H1 (cell line): ENCODE data around the gene CPHXL2. TPM values are rescaled to one million over a fixed set of nuclear protein-coding genes. Genes with fewer than 3 reads are reported as not detected.

Experiments used
- CTCF ChIA-PET: fragments of 300-600 bp; sonication (Branson Sonifier 250); formaldehyde crosslinking; loops from one replicate; lab custom pipeline; 2021; ENCODE audit not compliant: partially characterized antibody; lab: Charles Lee
- POLR2A ChIA-PET: fragments of 300-600 bp; sonication (Branson Sonifier 250); formaldehyde crosslinking; loops from one replicate; lab custom pipeline; 2021; ENCODE audit warnings: inconsistent platforms; ENCODE audit not compliant: partially characterized antibody; lab: Charles Lee
- DNase-seq, 2 experiments: peaks; one replicate each; pipeline versions ENCODE4 v3.0.0 to v3.0.0-alpha.2; 2010 to 2022; ENCODE audit warnings: low spot score in 2 of 2, low read depth in 1 of 2, mixed read lengths in 1 of 2
- FAIRE-seq: peaks from 2 replicates; lab custom pipeline; 2011; peaks lifted over from hg19 to GRCh38; lab: Jason Lieb, UNC
- H2AFZ ChIP-seq: 2 replicates; pipeline ENCODE4 v1.8.1; 2012; ENCODE audit warnings: low read length, inconsistent platforms
- H2AK5ac ChIP-seq: 2 replicates; pipeline ENCODE4 v1.6.1; 2013; ENCODE audit warnings: low read depth, low read length
- H2BK120ac ChIP-seq: replicated peaks from 2 replicates; pipeline ENCODE3; 2013; ENCODE audit warnings: low read depth, low read length, inconsistent platforms
- H2BK12ac ChIP-seq: 2 replicates; pipeline ENCODE4 v1.6.1; 2013; ENCODE audit warnings: low read depth, low read length
- H2BK15ac ChIP-seq: 2 replicates; pipeline ENCODE4 v1.6.1; 2013; ENCODE audit warnings: low read length
- H2BK20ac ChIP-seq: 2 replicates; pipeline ENCODE4 v1.6.1; 2013; ENCODE audit warnings: low read length
- H2BK5ac ChIP-seq: 2 replicates; pipeline ENCODE4 v1.6.1; 2013; ENCODE audit warnings: low read depth, low read length
- H3K14ac ChIP-seq: 2 replicates; pipeline ENCODE4 v1.6.1; 2013; ENCODE audit warnings: inconsistent platforms; ENCODE audit not compliant: insufficient read length
- H3K18ac ChIP-seq: 2 replicates; pipeline ENCODE4 v1.6.1; 2013; ENCODE audit warnings: low read length; ENCODE audit errors: extremely low read depth
- H3K23ac ChIP-seq: 2 replicates; pipeline ENCODE4 v1.6.1; 2013; ENCODE audit warnings: inconsistent platforms; ENCODE audit not compliant: insufficient read length
- H3K23me2 ChIP-seq: 2 replicates; pipeline ENCODE4 v1.6.1; 2013; ENCODE audit warnings: low read depth, low read length
- H3K27ac ChIP-seq: 2 replicates; pipeline ENCODE4 v1.6.1; 2011; ENCODE audit warnings: low read depth, low read length, inconsistent platforms
- H3K27me3 ChIP-seq, 4 experiments: replicated peaks in 1 of 4; 1 replicate in 1 of 4; 2 replicates in 3 of 4; pipeline versions ENCODE4 v1.6.1 to v1.8.1; 2011 to 2013; ENCODE audit warnings: low read length in 3 of 4, mild to moderate bottlenecking in 3 of 4, inconsistent platforms in 2 of 4, mixed read lengths in 2 of 4, moderate library complexity in 1 of 4; ENCODE audit not compliant: control insufficient read depth in 3 of 4, insufficient read depth in 3 of 4; ENCODE audit errors: extremely low read depth in 1 of 4
- H3K36me3 ChIP-seq, 4 experiments: 2 replicates each; pipeline versions ENCODE4 v1.6.1 to v1.8.1; 2011 to 2013; ENCODE audit warnings: mild to moderate bottlenecking in 4 of 4, low read length in 3 of 4, moderate library complexity in 2 of 4, control low read depth in 1 of 4, inconsistent platforms in 1 of 4; ENCODE audit not compliant: insufficient read depth in 4 of 4, control insufficient read depth in 2 of 4
- H3K4ac ChIP-seq: replicated peaks from 2 replicates; pipeline ENCODE3; 2013; ENCODE audit warnings: low read length, low read depth, mixed read lengths, inconsistent platforms; ENCODE audit not compliant: insufficient read length
- H3K4me1 ChIP-seq, 4 experiments: replicated peaks in 1 of 4; 1 replicate in 1 of 4; 2 replicates in 3 of 4; pipeline versions ENCODE4 v1.6.1 to v1.8.1; 2011 to 2013; ENCODE audit warnings: low read length in 3 of 4, inconsistent platforms in 2 of 4, mixed read lengths in 1 of 4; ENCODE audit not compliant: insufficient read depth in 4 of 4, control insufficient read depth in 3 of 4
- H3K4me2 ChIP-seq, 2 experiments: 2 replicates each; pipeline versions ENCODE4 v1.6.1 to v1.8.1; 2011 to 2013; ENCODE audit warnings: low read depth in 2 of 2, low read length in 2 of 2, control low read depth in 1 of 2, inconsistent platforms in 1 of 2, mild to moderate bottlenecking in 1 of 2; ENCODE audit not compliant: insufficient read depth in 1 of 2
- H3K4me3 ChIP-seq, 4 experiments: fragments of 200-600, 300-600 bp in 1 of 4; sonication (generic), shearing (Covaris generic), sonication (Bioruptor Twin) in 1 of 4; 2 replicates each; pipeline versions ENCODE4 v1.5.1 to v1.8.1; 2011 to 2016; ENCODE audit warnings: low read length in 4 of 4, low read depth in 3 of 4, control low read depth in 2 of 4, inconsistent platforms in 2 of 4, mild to moderate bottlenecking in 2 of 4, mixed read lengths in 1 of 4, moderate library complexity in 1 of 4; ENCODE audit not compliant: insufficient read depth in 2 of 4; ENCODE audit errors: extremely low read depth in 1 of 4
- H3K56ac ChIP-seq: replicated peaks from 2 replicates; pipeline ENCODE3; 2013; ENCODE audit warnings: low read depth, mild to moderate bottlenecking, mixed read lengths, low read length, inconsistent platforms; ENCODE audit not compliant: insufficient read length
- H3K79me1 ChIP-seq: 2 replicates; pipeline ENCODE4 v1.6.1; 2013; ENCODE audit warnings: low read depth, low read length, control low read depth
- H3K79me2 ChIP-seq, 2 experiments: 2 replicates each; pipeline versions ENCODE4 v1.6.1 to v1.8.1; 2012 to 2013; ENCODE audit warnings: low read length in 2 of 2, mild to moderate bottlenecking in 2 of 2, inconsistent platforms in 1 of 2; ENCODE audit not compliant: insufficient read depth in 2 of 2, control insufficient read depth in 1 of 2
- H3K9ac ChIP-seq, 4 experiments: replicated peaks in 1 of 4; 1 replicate in 1 of 4; 2 replicates in 3 of 4; pipeline versions ENCODE4 v1.6.1 to v1.8.1; 2011 to 2013; ENCODE audit warnings: low read depth in 3 of 4, low read length in 3 of 4, control low read depth in 2 of 4, mild to moderate bottlenecking in 2 of 4, moderate library complexity in 2 of 4, inconsistent platforms in 1 of 4; ENCODE audit errors: extremely low read depth in 1 of 4
- H3K9me3 ChIP-seq, 2 experiments: 2 replicates each; pipeline versions ENCODE4 v1.6.1 to v1.8.1; 2012 to 2013; ENCODE audit warnings: mild to moderate bottlenecking in 2 of 2, moderate library complexity in 2 of 2, control low read depth in 1 of 2, inconsistent platforms in 1 of 2, low read depth in 1 of 2, low read length in 1 of 2, mixed read lengths in 1 of 2; ENCODE audit not compliant: insufficient read depth in 2 of 2
- H4K20me1 ChIP-seq, 2 experiments: replicated peaks in 1 of 2; 2 replicates each; pipeline versions ENCODE3 to v1.8.1; 2011 to 2013; ENCODE audit warnings: inconsistent platforms in 2 of 2, low read length in 2 of 2, mild to moderate bottlenecking in 1 of 2; ENCODE audit not compliant: insufficient read depth in 2 of 2, control insufficient read depth in 1 of 2
- H4K5ac ChIP-seq: 2 replicates; pipeline ENCODE4 v1.6.1; 2013; ENCODE audit warnings: low read length, low read depth, mixed read lengths, inconsistent platforms; ENCODE audit not compliant: insufficient read length
- H4K8ac ChIP-seq: 2 replicates; pipeline ENCODE4 v1.8.0; 2013; ENCODE audit warnings: mild to moderate bottlenecking, moderate library complexity, low read length, inconsistent platforms; ENCODE audit not compliant: insufficient read depth; ENCODE audit errors: extremely low read depth
- H4K91ac ChIP-seq: replicated peaks from 2 replicates; pipeline ENCODE3; 2013; ENCODE audit warnings: low read length, mixed read lengths, inconsistent platforms; ENCODE audit not compliant: insufficient read length
- CBX5 ChIP-seq: fragments of 300-800, 300-1000 bp; sonication (generic); IDR thresholded peaks from 2 replicates; pipeline ENCODE4 v1.7.1; 2016; ENCODE audit warnings: antibody characterized with exemption, low read length, low read depth
- FOSL1 ChIP-seq: IDR thresholded peaks from 2 replicates; pipeline ENCODE4 v1.6.1; 2011; ENCODE audit warnings: mild to moderate bottlenecking, low read depth, low read length, moderate library complexity; ENCODE audit not compliant: insufficient read depth
- POLR2AphosphoS5 ChIP-seq: IDR thresholded peaks from 2 replicates; pipeline ENCODE4 v1.6.1; 2011; ENCODE audit warnings: low read depth, low read length
- RBBP5 ChIP-seq: IDR thresholded peaks from 2 replicates; pipeline ENCODE4 v1.7.1; 2012; ENCODE audit warnings: low read depth, mild to moderate bottlenecking, inconsistent platforms, low read length, moderate library complexity, borderline replicate concordance
- SIN3A ChIP-seq, 2 experiments: IDR thresholded peaks in 1 of 2; conservative IDR thresholded peaks in 1 of 2; 2 replicates each; pipeline ENCODE4 v1.6.1; 2011 to 2012; ENCODE audit warnings: low read length in 2 of 2, improper control_type of control experiment in 1 of 2, low read depth in 1 of 2, mild to moderate bottlenecking in 1 of 2
- SIRT6 ChIP-seq: IDR thresholded peaks from one replicate; pipeline ENCODE4 v1.7.1; 2012; ENCODE audit warnings: low read length, inconsistent platforms
- WGBS, 2 experiments: shearing (Covaris generic) in 1 of 2; methylation state at CpG; one replicate each; pipeline versions ENCODE4 v1.1.6 to v1.1.7; 2013 to 2015; ENCODE audit warnings: low lambda C conversion rate in 2 of 2, mixed read lengths in 2 of 2, inconsistent platforms in 1 of 2, low coverage in 1 of 2, missing lambda C conversion rate in 1 of 2; ENCODE audit not compliant: insufficient replicate concordance in 2 of 2, insufficient coverage in 1 of 2, insufficient read length in 1 of 2; ENCODE audit errors: extremely low coverage in 1 of 2, missing lambda C conversion rate in 1 of 2; 5-methylcytosine and 5-hydroxymethylcytosine counted together
- polyA plus RNA-seq, 7 experiments: library from polyadenylated mRNA; depleted of rRNA in 3 of 7; stranded (reverse) in 5 of 7; unstranded in 2 of 7; fragments of >200 nt in 5 of 7; fragments of 200-250 nt in 2 of 7; gene quantifications; 1 replicate in 5 of 7; 2 replicates in 1 of 7; 4 replicates in 1 of 7; pipeline versions ENCODE4 v1.2.1 to v1.2.3, GENCODE V29; 2011 to 2013; ENCODE audit warnings: missing spikeins in 2 of 7, mixed read lengths in 2 of 7
- total RNA-seq: library from RNA; stranded (reverse); fragmentation: NEBNext Ultra II Directional; extraction: Animal tissue kit (Norgen Biotek cat#: 25700); gene quantifications from 2 replicates; pipeline ENCODE4 v1.2.1, GENCODE V29; 2021
- TF ChIP-seq, protein P1 (sequence below), 3 experiments: IDR thresholded peaks; 1 replicate in 2 of 3; 2 replicates in 1 of 3; pipeline versions ENCODE4 v1.5.1 to v1.6.1; 2011; ENCODE audit warnings: low read length in 3 of 3, mild to moderate bottlenecking in 3 of 3, inconsistent platforms in 2 of 3, low read depth in 1 of 3, moderate library complexity in 1 of 3; ENCODE audit not compliant: insufficient read depth in 1 of 3; ENCODE audit errors: control extremely low read depth in 1 of 3

The CPHXL2 gene
- total and polyA plus RNA-seq, 2 of the 8 experiments (the other 6 are each of a cell fraction or from before 2014, with no cell fraction given) = not detected

- Histone ChIP-seq H3K23ac (no peak overlapping the region), H2AFZ (no peak overlapping the region), H2BK20ac (no peak overlapping the region), H4K5ac (no peak overlapping the region), H3K4me1 (peaks cover 0 to under 1% (median 0%) of the 10 kb centered on the region in 4 experiments; a peak in 1 of 7 replicates), H4K20me1 (peaks cover 0 to 2% of the 10 kb centered on the region in 2 experiments), H2BK15ac (no peak overlapping the region), H3K4me3 (no peak overlapping the region), H3K9ac (no peak overlapping the region), H2BK5ac (no peak overlapping the region), H4K91ac (no peak overlapping the region), H2AK5ac (no peak overlapping the region), H3K23me2 (no peaks in the 10 kb centered on the region), H3K9me3 (no peaks in the 10 kb centered on the region), H3K4me2 (no peak overlapping the region), H2BK12ac (no peak overlapping the region), H3K79me2 (0 out of 4 replicates have a peak, but pooled peaks cover 0 to 2% of the 10 kb centered on the region in 2 experiments), H3K18ac (no peak overlapping the region), H3K36me3 (peaks cover 10 to 67% (median 46%) of the 10 kb centered on the region in 4 experiments), H3K56ac (no peak overlapping the region), H3K14ac (no peak overlapping the region), H2BK120ac (no peak overlapping the region), H4K8ac (no peak overlapping the region), H3K4ac (no peak overlapping the region), H3K27me3 (no peaks in the 10 kb centered on the region), H3K79me1 (no peaks in the 10 kb centered on the region; the same call in 1 of the 2 replicates), H3K27ac (no peak overlapping the region)
- 94% methylated on average over 4 of the region's 4 CpGs; no CpG with 5 or more reads in 1 of the 2 experiments for WGBS, 2 experiments
- no peak for TF ChIP-seq CBX5
- TF ChIP-seq POLR2AphosphoS5 = no peak
- TF ChIP-seq FOSL1 = no peak
- TF ChIP-seq RBBP5 = no peak
- no peak for TF ChIP-seq SIRT6
- TF ChIP-seq, protein P1, sequence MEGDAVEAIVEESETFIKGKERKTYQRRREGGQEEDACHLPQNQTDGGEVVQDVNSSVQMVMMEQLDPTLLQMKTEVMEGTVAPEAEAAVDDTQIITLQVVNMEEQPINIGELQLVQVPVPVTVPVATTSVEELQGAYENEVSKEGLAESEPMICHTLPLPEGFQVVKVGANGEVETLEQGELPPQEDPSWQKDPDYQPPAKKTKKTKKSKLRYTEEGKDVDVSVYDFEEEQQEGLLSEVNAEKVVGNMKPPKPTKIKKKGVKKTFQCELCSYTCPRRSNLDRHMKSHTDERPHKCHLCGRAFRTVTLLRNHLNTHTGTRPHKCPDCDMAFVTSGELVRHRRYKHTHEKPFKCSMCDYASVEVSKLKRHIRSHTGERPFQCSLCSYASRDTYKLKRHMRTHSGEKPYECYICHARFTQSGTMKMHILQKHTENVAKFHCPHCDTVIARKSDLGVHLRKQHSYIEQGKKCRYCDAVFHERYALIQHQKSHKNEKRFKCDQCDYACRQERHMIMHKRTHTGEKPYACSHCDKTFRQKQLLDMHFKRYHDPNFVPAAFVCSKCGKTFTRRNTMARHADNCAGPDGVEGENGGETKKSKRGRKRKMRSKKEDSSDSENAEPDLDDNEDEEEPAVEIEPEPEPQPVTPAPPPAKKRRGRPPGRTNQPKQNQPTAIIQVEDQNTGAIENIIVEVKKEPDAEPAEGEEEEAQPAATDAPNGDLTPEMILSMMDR (IDR thresholded peaks at IDR 0.05; ENCODE audit: control extremely low read depth in 1 of 3, insufficient read depth in 1 of 3, low read depth in 1 of 3, low read length in 3 of 3) = no peak
- no peak for TF ChIP-seq SIN3A (conservative IDR thresholded peaks at IDR 0.05 in 1 of 2, IDR thresholded peaks at IDR 0.05 in 1 of 2; ENCODE audit: low read depth in 1 of 2, low read length in 2 of 2)
- DNase-seq (no peak), FAIRE-seq (no peak)
- POLR2A ChIA-PET = interaction anchor here (1.4 kb wide), 1 partner anchor 10 kb away, joined by 4 read pairs; no protein-coding TSS in a partner anchor
- CTCF ChIA-PET = interaction anchor here (0.8 to 1.1 kb wide), 2 partner anchors 10 to 35 kb away, joined by 3 read pairs; no protein-coding TSS in a partner anchor
Measured at GRCh38 chr16:75616521-75617010, 60.2 kb downstream of the CPHXL2 start.
